OCI-LY3 (cell line): Measurements from ENCODE around the gene SH3PXD2A.

ENCODE experiments used
- CTCF ChIP-seq: fragments of 200-600, 300-600 bp; sonication (generic); IDR thresholded peaks from 2 replicates; pipeline ENCODE4 v1.5.1; 2014; ENCODE audit warnings: antibody characterized with exemption, low read length, low read depth
- EZH2phosphoT487 ChIP-seq: fragments of 200-600 bp; shearing (Covaris generic); IDR thresholded peaks from 2 replicates; pipeline ENCODE4 v1.6.1; 2018; ENCODE audit warnings: antibody characterized with exemption, mixed run types, low read depth

- TF ChIP-seq CTCF: no peak
- TF ChIP-seq EZH2phosphoT487: no peak
These were observed 31.6 kb downstream of the SH3PXD2A start for GRCh38 chr10:103823706-103824272.
